Measurements from ENCODE around the gene SLC9A5. TPM values are rescaled to one million over a fixed set of nuclear protein-coding genes. Genes with fewer than 3 reads are reported as not detected.
A peak's percentile ranks its signal among the peaks of the same experiment; 100 is the strongest.

The SLC9A5 gene
- total and polyA plus RNA-seq, 9 of the 15 experiments (the other 6 are each of a cell fraction or from before 2014, with no cell fraction given) = 0.06 to 3.1 (median 1.2) TPM

- TF ChIP-seq ZNF398 (CRISPR knock-in tag; IDR thresholded peaks at IDR 0.05) (no peak), GABPA (tag; conservative IDR thresholded peaks at IDR 0.05; ENCODE audit: low read depth) (peak; percentile 68), STAG1 (CRISPR knock-in tag; IDR thresholded peaks at IDR 0.05; ENCODE audit: borderline replicate concordance) (no peak; the same call in 1 of the 2 replicates), ELK1 (CRISPR knock-in tag; IDR thresholded peaks at IDR 0.05) (no peak), EHMT2 (IDR thresholded peaks at IDR 0.05) (no peak), SMARCB1 (IDR thresholded peaks at IDR 0.05; ENCODE audit: insufficient read length, low read depth) (peak; percentile 71), POLR2A (conservative IDR thresholded peaks at IDR 0.05) (peak; percentile 69), NR0B1 (IDR thresholded peaks at IDR 0.05; ENCODE audit: partially characterized antibody) (no peak), BRD9 (IDR thresholded peaks at IDR 0.05; ENCODE audit: low read depth, partially characterized antibody) (no peak), BMI1 (IDR thresholded peaks at IDR 0.05; ENCODE audit: low read length) (no peak), ZNF282 (CRISPR knock-in tag; IDR thresholded peaks at IDR 0.05) (no peak), FOXJ2 (tag; IDR thresholded peaks at IDR 0.05) (no peak), MBD1 (CRISPR knock-in tag; IDR thresholded peaks at IDR 0.05) (no peak), DMBX1 (CRISPR knock-in tag; IDR thresholded peaks at IDR 0.05; ENCODE audit: borderline replicate concordance) (peak; percentile 65; the same call in 1 of the 2 replicates), CBX5 (IDR thresholded peaks at IDR 0.05; ENCODE audit: borderline replicate concordance, low read depth) (peak; percentile 15; the same call in 1 of the 2 replicates), TCF7 (IDR thresholded peaks at IDR 0.05; ENCODE audit: borderline replicate concordance) (no peak), KAT8 (IDR thresholded peaks at IDR 0.05; ENCODE audit: low read depth) (no peak), IRF2 (CRISPR knock-in tag; IDR thresholded peaks at IDR 0.05) (no peak), ILF3 (IDR thresholded peaks at IDR 0.05; ENCODE audit: borderline replicate concordance) (0 out of 2 replicates have a peak, but pooled peaks have one; percentile 85), THAP12 (CRISPR knock-in tag; IDR thresholded peaks at IDR 0.05) (peak; percentile 87)
Measured at GRCh38 chr16:67279296-67280089, 30.7 kb downstream of the SLC9A5 start, which contains the start of gene PLEKHG4 (continued).

All from K562 (cell line).